Ovary (tissue), 3 donors: ENCODE data around the gene GPD2.

ENCODE experiments used
- EP300 ChIP-seq: sonication (generic); formaldehyde crosslinking; IDR thresholded peaks from one replicate; pipeline ENCODE4 v1.6.1; 2017; ENCODE audit warnings: antibody characterized with exemption
- POLR2A ChIP-seq: fragments of 450-650 bp; IDR thresholded peaks from one replicate; pipeline ENCODE4 v1.6.1; 2017; ENCODE audit warnings: antibody characterized with exemption, mild to moderate bottlenecking, moderate library complexity
- TF ChIP-seq, protein P1 (sequence below), 3 donors: fragments of 450-650 bp in 2 of 3; fragments of 200-600 bp in 1 of 3; IDR thresholded peaks; one replicate each; pipeline versions ENCODE4 v1.5.1 to v1.8.0; 2016 to 2022; ENCODE audit warnings: antibody characterized with exemption in 3 of 3, mild to moderate bottlenecking in 1 of 3
- donor health status: DM: no; HTN: no; CAD: no.

GRCh38 chr2:156592809-156593593 lies 156.8 kb downstream of the GPD2 start:
- TF ChIP-seq, protein P1, sequence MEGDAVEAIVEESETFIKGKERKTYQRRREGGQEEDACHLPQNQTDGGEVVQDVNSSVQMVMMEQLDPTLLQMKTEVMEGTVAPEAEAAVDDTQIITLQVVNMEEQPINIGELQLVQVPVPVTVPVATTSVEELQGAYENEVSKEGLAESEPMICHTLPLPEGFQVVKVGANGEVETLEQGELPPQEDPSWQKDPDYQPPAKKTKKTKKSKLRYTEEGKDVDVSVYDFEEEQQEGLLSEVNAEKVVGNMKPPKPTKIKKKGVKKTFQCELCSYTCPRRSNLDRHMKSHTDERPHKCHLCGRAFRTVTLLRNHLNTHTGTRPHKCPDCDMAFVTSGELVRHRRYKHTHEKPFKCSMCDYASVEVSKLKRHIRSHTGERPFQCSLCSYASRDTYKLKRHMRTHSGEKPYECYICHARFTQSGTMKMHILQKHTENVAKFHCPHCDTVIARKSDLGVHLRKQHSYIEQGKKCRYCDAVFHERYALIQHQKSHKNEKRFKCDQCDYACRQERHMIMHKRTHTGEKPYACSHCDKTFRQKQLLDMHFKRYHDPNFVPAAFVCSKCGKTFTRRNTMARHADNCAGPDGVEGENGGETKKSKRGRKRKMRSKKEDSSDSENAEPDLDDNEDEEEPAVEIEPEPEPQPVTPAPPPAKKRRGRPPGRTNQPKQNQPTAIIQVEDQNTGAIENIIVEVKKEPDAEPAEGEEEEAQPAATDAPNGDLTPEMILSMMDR (IDR thresholded peaks at IDR 0.05) = no peak
- TF ChIP-seq POLR2A = no peak
- no peak for TF ChIP-seq EP300
